Thoracic aorta (tissue), 2 donors: Measurements from ENCODE around the gene SMIM17. TPM values are rescaled to one million over a fixed set of nuclear protein-coding genes. Genes with fewer than 3 reads are reported as not detected.

Experiments used
- ATAC-seq: fragments of 150-250 bp; one replicate; pipeline ENCODE4 v1.8.0; 2017; ENCODE audit warnings: low read depth; ENCODE audit not compliant: insufficient number of reproducible peaks, low FRiP score
- DNase-seq: peaks from one replicate; pipeline ENCODE4 v3.0.0-alpha.2; 2020; ENCODE audit warnings: low spot score
- H3K27ac ChIP-seq, 2 donors: fragments of 200-600 bp; sonication (generic); 1 replicate in 1 of 2; 2 replicates in 1 of 2; pipeline ENCODE4 v1.5.1; 2016; ENCODE audit warnings: mild to moderate bottlenecking in 2 of 2, moderate library complexity in 2 of 2
- H3K27me3 ChIP-seq: fragments of 200-600 bp; sonication (generic); replicated peaks from 2 replicates; pipeline ENCODE4 v1.6.0; 2016; ENCODE audit warnings: mild to moderate bottlenecking; ENCODE audit not compliant: insufficient read depth
- H3K36me3 ChIP-seq: fragments of 200-600 bp; sonication (generic); one replicate; pipeline ENCODE4 v1.5.1; 2016
- H3K4me1 ChIP-seq, 2 donors: fragments of 200-600 bp; sonication (generic); 1 replicate in 1 of 2; 2 replicates in 1 of 2; pipeline versions ENCODE4 v1.5.1 to v1.6.0; 2016; ENCODE audit warnings: low read depth in 2 of 2, mild to moderate bottlenecking in 1 of 2; ENCODE audit not compliant: control insufficient read depth in 1 of 2
- H3K4me3 ChIP-seq: fragments of 200-600 bp; sonication (generic); 2 replicates; pipeline ENCODE4 v1.5.1; 2016; ENCODE audit warnings: mild to moderate bottlenecking
- H3K9me3 ChIP-seq: fragments of 200-600 bp; sonication (generic); 2 replicates; pipeline ENCODE4 v1.5.1; 2016
- total RNA-seq, 2 donors: library from RNA; depleted of rRNA; stranded (reverse); fragments of >200 nt; gene quantifications; one replicate each; pipeline versions ENCODE4 v1.1.0 to v1.2.3, GENCODE V29; 2016
- TF ChIP-seq, protein P1 (sequence below): fragments of 200-600 bp; sonication (generic); IDR thresholded peaks from one replicate; pipeline ENCODE4 v1.5.1; 2019; ENCODE audit warnings: antibody characterized with exemption

The SMIM17 gene
- total RNA-seq, 2 donors from 2014 or later: 4.4 TPM; not detected in 1

DNA sequence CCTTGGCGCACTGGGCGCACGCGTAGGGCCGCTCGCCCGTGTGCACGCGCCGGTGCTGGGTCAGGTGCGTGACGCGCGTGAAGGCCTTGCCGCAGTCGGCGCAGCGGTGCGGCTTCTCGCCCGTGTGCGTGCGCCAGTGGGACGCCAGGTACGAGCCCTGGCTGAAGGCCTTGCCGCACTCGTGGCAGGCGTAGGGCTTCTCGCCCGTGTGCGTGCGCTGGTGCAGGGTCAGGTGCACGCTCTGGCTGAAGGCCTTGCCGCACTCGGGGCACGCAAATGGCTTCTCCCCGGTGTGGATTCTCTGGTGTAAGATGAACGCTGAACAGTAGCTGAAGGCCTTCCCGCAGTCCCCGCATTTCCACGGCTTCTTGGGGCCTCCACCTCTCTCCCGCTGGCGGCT lies 21.6 kb downstream of the SMIM17 start:
- ATAC-seq (no peak), DNase-seq (no peak)
- Histone ChIP-seq H3K9me3 (no peaks in the 10 kb centered on the region), H3K27ac (no peak overlapping the region), H3K36me3 (peaks cover 10% of the 10 kb centered on the region), H3K27me3 (no peaks in the 10 kb centered on the region), H3K4me3 (no peak overlapping the region), H3K4me1 (no peaks in the 10 kb centered on the region)
- TF ChIP-seq, protein P1, sequence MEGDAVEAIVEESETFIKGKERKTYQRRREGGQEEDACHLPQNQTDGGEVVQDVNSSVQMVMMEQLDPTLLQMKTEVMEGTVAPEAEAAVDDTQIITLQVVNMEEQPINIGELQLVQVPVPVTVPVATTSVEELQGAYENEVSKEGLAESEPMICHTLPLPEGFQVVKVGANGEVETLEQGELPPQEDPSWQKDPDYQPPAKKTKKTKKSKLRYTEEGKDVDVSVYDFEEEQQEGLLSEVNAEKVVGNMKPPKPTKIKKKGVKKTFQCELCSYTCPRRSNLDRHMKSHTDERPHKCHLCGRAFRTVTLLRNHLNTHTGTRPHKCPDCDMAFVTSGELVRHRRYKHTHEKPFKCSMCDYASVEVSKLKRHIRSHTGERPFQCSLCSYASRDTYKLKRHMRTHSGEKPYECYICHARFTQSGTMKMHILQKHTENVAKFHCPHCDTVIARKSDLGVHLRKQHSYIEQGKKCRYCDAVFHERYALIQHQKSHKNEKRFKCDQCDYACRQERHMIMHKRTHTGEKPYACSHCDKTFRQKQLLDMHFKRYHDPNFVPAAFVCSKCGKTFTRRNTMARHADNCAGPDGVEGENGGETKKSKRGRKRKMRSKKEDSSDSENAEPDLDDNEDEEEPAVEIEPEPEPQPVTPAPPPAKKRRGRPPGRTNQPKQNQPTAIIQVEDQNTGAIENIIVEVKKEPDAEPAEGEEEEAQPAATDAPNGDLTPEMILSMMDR: no peak

- ATAC-seq (no peak), DNase-seq (no peak)
- TF ChIP-seq, protein P1: no peak
- peaks cover 10% of the 10 kb centered on the region for H3K36me3 ChIP-seq
- no peak overlapping the region for H3K4me3 ChIP-seq
- H3K27ac ChIP-seq: no peak overlapping the region
- H3K27me3 ChIP-seq: no peaks in the 10 kb centered on the region
- H3K9me3 ChIP-seq: no peaks in the 10 kb centered on the region
- H3K4me1 ChIP-seq: peaks cover 2 to 11% of the 10 kb centered on the region in 2 donors
Observed at GRCh38 chr19:56667311-56667870, 24.4 kb downstream of the SMIM17 start.

DNA sequence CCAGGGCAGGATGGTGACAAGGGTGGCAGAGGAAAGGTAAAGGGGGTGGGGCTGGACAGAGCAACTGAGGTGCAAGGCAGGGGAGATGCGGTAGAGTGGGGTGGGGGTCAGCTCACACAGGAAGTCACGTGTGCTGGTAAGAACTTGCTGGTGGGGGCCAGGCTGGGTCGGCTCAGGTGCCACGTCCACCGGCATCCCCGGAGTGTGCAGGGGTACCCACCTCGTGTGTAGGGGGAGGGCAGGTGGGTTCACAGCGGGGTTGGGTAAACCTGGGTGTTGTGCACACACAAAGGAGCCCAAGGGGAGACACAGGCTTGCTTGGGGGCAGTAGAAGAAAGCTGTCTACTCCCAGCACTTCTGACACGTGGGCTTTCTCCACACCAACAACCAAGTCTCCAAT lies 25.7 kb downstream of the SMIM17 start:
- no peak for ATAC-seq
- no peak for DNase-seq
- H3K27ac ChIP-seq: no peak overlapping the region
- H3K36me3 ChIP-seq: peaks cover 6% of the 10 kb centered on the region
- no peaks in the 10 kb centered on the region for H3K27me3 ChIP-seq
- no peak overlapping the region for H3K4me3 ChIP-seq
- H3K4me1 ChIP-seq: peaks cover 2 to 11% of the 10 kb centered on the region in 2 donors
- H3K9me3 ChIP-seq: no peaks in the 10 kb centered on the region
- TF ChIP-seq, protein P1: no peak

DNA sequence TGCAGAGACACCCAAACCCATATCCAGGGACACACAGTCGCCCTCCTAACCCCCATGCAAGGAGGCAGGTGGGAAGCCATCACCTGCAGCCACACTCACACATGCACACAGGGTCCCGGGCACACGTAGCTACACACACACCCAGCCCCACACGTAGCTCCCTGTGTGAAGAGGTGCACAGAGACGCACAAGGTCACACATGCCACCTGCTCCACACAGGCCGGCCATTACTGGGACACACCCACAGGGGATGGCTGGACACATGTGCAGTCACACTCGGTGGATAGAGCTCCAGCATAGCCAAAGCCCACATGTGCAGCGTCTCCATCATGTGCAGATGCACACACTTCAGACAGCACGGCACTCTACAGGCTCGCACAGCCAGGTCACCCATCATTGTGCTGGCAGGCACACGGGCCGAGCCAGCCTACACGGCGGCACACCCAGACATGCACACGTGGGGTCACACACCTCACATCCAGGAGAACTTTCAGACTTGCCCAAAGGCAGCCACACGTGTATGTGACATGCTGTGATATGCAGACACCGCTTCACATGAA lies 27.5 kb downstream of the SMIM17 start:
- TF ChIP-seq, protein P1: no peak
- no peak for ATAC-seq
- Histone ChIP-seq H3K27ac (no peak overlapping the region), H3K4me1 (peaks cover 2 to 11% of the 10 kb centered on the region in 2 donors), H3K4me3 (peak overlapping the region; percentile 78), H3K36me3 (no peaks in the 10 kb centered on the region), H3K9me3 (no peaks in the 10 kb centered on the region), H3K27me3 (no peaks in the 10 kb centered on the region)
- DNase-seq: no peak

DNA sequence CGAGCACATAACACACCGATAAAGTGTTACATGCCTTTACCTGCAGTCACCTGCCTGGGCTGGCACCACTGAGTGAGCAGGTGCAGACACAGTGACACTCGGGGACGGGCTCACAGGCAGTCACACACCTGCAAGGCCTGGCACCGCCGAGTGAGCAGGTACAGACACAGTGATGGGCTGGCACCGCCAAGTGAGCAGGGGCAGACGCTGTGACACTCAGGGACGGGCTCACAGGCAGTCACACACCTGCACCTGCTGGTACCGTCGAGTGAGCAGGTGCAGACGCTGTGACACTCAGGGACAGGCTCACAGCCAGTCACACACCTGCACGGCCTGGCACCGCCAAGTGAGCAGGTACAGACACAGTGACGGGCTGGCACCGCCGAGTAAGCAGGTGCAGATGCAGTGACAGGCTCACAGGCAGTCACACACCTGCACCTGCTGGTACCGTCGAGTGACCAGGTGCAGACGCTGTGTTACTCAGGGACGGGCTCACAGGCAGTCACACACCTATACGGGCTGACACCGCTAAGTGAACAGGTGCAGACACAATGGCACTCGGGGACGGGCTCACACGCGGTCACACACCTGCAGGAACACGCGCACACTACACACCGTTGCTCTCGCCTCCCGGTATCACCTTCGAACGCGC lies 28.1 kb downstream of the SMIM17 start:
- Histone ChIP-seq H3K4me1 (peaks cover 2 to 11% of the 10 kb centered on the region in 2 donors), H3K9me3 (no peaks in the 10 kb centered on the region), H3K27me3 (no peaks in the 10 kb centered on the region), H3K27ac (no peak overlapping the region), H3K36me3 (no peaks in the 10 kb centered on the region), H3K4me3 (peak overlapping the region; percentile 78)
- TF ChIP-seq, protein P1: no peak
- DNase-seq: no peak
- ATAC-seq: no peak
